ENCODE measurements around the gene CTNNAL1. TPM values are rescaled to one million over a fixed set of nuclear protein-coding genes. Genes with fewer than 3 reads are reported as not detected.
"Not testable (repeated sequence)": the region's sequence is repeated elsewhere in the genome, so short reads cannot be mapped to it uniquely, and the experiment has no call there.

Gene CTNNAL1, protein sequence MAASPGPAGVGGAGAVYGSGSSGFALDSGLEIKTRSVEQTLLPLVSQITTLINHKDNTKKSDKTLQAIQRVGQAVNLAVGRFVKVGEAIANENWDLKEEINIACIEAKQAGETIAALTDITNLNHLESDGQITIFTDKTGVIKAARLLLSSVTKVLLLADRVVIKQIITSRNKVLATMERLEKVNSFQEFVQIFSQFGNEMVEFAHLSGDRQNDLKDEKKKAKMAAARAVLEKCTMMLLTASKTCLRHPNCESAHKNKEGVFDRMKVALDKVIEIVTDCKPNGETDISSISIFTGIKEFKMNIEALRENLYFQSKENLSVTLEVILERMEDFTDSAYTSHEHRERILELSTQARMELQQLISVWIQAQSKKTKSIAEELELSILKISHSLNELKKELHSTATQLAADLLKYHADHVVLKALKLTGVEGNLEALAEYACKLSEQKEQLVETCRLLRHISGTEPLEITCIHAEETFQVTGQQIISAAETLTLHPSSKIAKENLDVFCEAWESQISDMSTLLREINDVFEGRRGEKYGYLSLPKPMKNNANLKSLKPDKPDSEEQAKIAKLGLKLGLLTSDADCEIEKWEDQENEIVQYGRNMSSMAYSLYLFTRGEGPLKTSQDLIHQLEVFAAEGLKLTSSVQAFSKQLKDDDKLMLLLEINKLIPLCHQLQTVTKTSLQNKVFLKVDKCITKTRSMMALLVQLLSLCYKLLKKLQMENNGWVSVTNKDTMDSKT
- polyA plus RNA-seq (2012; ENCODE audit: low read depth, missing spikeins), result 17.9 TPM

DNA sequence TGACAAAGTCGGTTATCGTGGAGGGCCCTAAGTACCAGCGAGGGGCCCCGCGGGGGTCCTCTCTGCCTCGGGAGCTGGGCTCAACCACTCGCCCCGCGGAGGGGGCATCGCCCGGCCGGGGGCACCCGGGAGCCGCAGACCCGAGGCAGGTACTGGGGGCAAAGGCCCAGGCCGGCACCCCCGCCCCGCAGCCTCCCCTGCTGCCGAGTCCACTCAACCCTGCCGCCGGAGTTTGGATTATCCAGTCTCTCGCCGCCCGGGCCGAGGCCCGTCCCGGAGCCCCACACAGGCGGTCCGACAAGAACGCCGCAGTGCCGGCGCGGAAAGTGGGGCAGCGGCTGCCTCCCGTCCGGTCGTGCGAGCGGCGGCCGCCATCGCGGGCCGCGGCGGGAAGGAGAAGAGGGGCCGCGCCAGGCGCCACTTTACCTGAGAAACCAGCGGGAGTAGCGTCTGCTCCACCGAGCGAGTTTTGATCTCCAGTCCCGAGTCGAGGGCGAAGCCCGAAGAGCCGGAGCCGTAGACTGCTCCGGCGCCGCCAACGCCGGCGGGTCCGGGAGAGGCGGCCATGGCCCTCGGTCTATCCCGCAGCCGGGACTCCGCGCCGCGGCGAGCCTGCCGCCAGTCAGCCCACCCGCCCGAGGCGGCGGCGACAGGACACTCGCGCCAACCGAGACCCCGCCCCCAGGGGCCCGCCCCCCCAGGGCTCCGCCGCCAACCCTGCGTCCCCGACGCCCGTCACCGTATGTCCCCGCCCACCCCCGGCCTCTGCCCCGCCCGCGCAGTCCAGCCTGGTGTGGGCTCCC, at the start of gene CTNNAL1:
CTNNAL1 (minus strand) TSS at position 624 of the 803 bp plus-strand sequence; CDS start at position 567, 57 bp downstream.
- TF ChIP-seq POLR2AphosphoS5 (IDR thresholded peaks at IDR 0.05; ENCODE audit: low read depth, low read length) (0 out of 2 replicates have a peak, but pooled peaks have one; percentile 27), POLR2A (IDR thresholded peaks at IDR 0.05; ENCODE audit: low read depth, low read length) (0 out of 2 replicates have a peak, but pooled peaks have one; percentile 52), PAX5 (IDR thresholded peaks at IDR 0.05; ENCODE audit: insufficient read depth, low read length, severe bottlenecking) (no peak), SPI1 (IDR thresholded peaks at IDR 0.05; ENCODE audit: low read depth, low read length) (no peak)
- peak; percentile 75 for DNase-seq (ENCODE audit: insufficient read length, low spot score)
- FAIRE-seq, result peak; percentile 80

- TF ChIP-seq POU2F2 (IDR thresholded peaks at IDR 0.05; ENCODE audit: low read depth, low read length) (no peak), POLR2AphosphoS5 (IDR thresholded peaks at IDR 0.05; ENCODE audit: low read depth, low read length) (no peak), TAF1 (IDR thresholded peaks at IDR 0.05; ENCODE audit: low read depth, low read length) (no peak), PAX5 (IDR thresholded peaks at IDR 0.05; ENCODE audit: insufficient read depth, low read length, severe bottlenecking) (no peak), POLR2A (IDR thresholded peaks at IDR 0.05; ENCODE audit: low read depth, low read length) (no peak), SPI1 (IDR thresholded peaks at IDR 0.05; ENCODE audit: low read depth, low read length) (no peak)
- FAIRE-seq, result no peak
Observed at GRCh38 chr9:109062543-109062942, 49.2 kb upstream of the CTNNAL1 start.

DNA sequence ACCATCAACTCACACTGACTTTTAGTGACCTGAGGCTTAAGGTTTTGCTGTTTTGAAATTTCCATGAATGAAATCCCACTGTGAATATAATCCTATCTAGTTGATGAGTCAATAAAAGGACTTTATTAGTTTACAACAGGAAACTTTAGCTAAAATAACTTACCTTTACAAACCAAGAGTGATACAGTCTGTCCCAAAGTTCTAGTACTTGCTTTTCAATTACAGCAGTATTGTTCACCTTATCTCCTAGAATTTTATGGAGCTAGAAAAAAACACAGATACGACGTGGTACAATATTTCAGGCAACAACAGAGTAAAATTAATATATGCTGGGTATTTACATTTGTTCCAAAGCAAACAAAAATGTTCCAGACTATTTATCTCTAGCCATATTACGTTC, 46.9 kb upstream of the CTNNAL1 start:
- no peak for TF ChIP-seq SPI1 (IDR thresholded peaks at IDR 0.05; ENCODE audit: low read depth, low read length)
- no peak for TF ChIP-seq POLR2A (IDR thresholded peaks at IDR 0.05; ENCODE audit: low read depth, low read length)
- no peak for TF ChIP-seq POU2F2 (IDR thresholded peaks at IDR 0.05; ENCODE audit: low read depth, low read length)
- no peak for FAIRE-seq
- no peak for DNase-seq (ENCODE audit: insufficient read length, low spot score)

More at GRCh38 chr9:109062543-109062942, 49.2 kb upstream of the CTNNAL1 start:
- no peak for DNase-seq (ENCODE audit: insufficient read length, low spot score)

DNA sequence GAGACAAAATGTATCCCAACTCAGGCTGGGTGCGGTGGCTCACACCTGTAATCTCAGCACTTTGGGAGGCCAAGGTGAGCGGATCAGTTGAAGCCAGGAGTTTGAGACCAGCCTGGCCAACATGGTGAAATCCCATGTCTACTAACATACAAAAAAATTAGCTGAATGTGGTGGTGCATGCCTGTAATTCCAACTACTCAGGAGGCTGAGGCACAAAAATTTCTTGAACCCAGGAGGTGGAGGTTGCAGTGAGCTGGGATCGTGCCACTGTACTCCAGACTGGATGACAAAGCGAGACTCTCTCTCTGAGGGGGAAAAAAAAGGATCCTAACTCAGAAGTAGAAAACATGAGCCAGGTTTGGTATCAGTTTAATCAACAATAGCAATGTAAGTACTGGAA, 39.8 kb upstream of the CTNNAL1 start:
- FAIRE-seq; DNase-seq (ENCODE audit: insufficient read length, low spot score): not testable (repeated sequence)

GRCh38 chr9:109052416-109052815, 39.1 kb upstream of the CTNNAL1 start:
- FAIRE-seq, result no peak
- DNase-seq (ENCODE audit: insufficient read length, low spot score), result no peak
- TF ChIP-seq SPI1 (IDR thresholded peaks at IDR 0.05; ENCODE audit: low read depth, low read length), result no peak
- TF ChIP-seq POU2F2 (IDR thresholded peaks at IDR 0.05; ENCODE audit: low read depth, low read length), result no peak
- no peak for TF ChIP-seq POLR2A (IDR thresholded peaks at IDR 0.05; ENCODE audit: low read depth, low read length)
- TF ChIP-seq POLR2AphosphoS5 (IDR thresholded peaks at IDR 0.05; ENCODE audit: low read depth, low read length), result no peak
- no peak for TF ChIP-seq TAF1 (IDR thresholded peaks at IDR 0.05; ENCODE audit: low read depth, low read length)
- TF ChIP-seq PAX5 (IDR thresholded peaks at IDR 0.05; ENCODE audit: insufficient read depth, low read length, severe bottlenecking), result no peak

GRCh38 chr9:109051733-109052132, 38.4 kb upstream of the CTNNAL1 start:
- FAIRE-seq, result no peak
- no peak for DNase-seq (ENCODE audit: insufficient read length, low spot score)
- no peak for TF ChIP-seq POLR2AphosphoS5 (IDR thresholded peaks at IDR 0.05; ENCODE audit: low read depth, low read length)
- no peak for TF ChIP-seq TAF1 (IDR thresholded peaks at IDR 0.05; ENCODE audit: low read depth, low read length)
- no peak for TF ChIP-seq SPI1 (IDR thresholded peaks at IDR 0.05; ENCODE audit: low read depth, low read length)
- TF ChIP-seq PAX5 (IDR thresholded peaks at IDR 0.05; ENCODE audit: insufficient read depth, low read length, severe bottlenecking), result no peak
- no peak for TF ChIP-seq POU2F2 (IDR thresholded peaks at IDR 0.05; ENCODE audit: low read depth, low read length)
- TF ChIP-seq POLR2A (IDR thresholded peaks at IDR 0.05; ENCODE audit: low read depth, low read length), result no peak

- DNase-seq (ENCODE audit: insufficient read length, low spot score), result no peak
- TF ChIP-seq POU2F2 (IDR thresholded peaks at IDR 0.05; ENCODE audit: low read depth, low read length) (no peak), PAX5 (IDR thresholded peaks at IDR 0.05; ENCODE audit: insufficient read depth, low read length, severe bottlenecking) (no peak), POLR2A (IDR thresholded peaks at IDR 0.05; ENCODE audit: low read depth, low read length) (no peak), TAF1 (IDR thresholded peaks at IDR 0.05; ENCODE audit: low read depth, low read length) (no peak), POLR2AphosphoS5 (IDR thresholded peaks at IDR 0.05; ENCODE audit: low read depth, low read length) (no peak), SPI1 (IDR thresholded peaks at IDR 0.05; ENCODE audit: low read depth, low read length) (no peak)
- FAIRE-seq, result no peak
Observed at GRCh38 chr9:109050444-109050843, 37.1 kb upstream of the CTNNAL1 start.

DNA sequence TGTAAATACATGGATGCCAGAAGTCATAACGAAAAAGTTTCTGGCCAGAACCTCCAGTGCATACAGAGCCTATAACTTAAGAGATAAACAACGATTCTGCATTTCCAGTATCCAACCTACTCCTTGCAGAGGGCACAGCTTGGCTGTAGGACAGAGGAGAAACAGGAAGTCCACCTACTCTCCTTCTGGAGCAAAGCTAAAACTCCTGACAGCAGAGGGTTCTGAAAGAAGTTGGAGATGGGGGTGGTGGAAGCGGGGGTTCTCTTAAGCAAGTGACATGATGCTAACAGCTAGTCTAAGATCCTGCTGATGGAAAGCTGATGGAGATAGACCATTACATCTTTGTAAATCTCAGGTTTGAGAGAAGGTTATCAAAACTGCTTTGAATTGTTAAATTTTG, 35.5 kb upstream of the CTNNAL1 start:
- DNase-seq (ENCODE audit: insufficient read length, low spot score), result no peak
- TF ChIP-seq SPI1 (IDR thresholded peaks at IDR 0.05; ENCODE audit: low read depth, low read length) (no peak), POLR2AphosphoS5 (IDR thresholded peaks at IDR 0.05; ENCODE audit: low read depth, low read length) (no peak), TAF1 (IDR thresholded peaks at IDR 0.05; ENCODE audit: low read depth, low read length) (no peak), POLR2A (IDR thresholded peaks at IDR 0.05; ENCODE audit: low read depth, low read length) (no peak), PAX5 (IDR thresholded peaks at IDR 0.05; ENCODE audit: insufficient read depth, low read length, severe bottlenecking) (no peak), POU2F2 (IDR thresholded peaks at IDR 0.05; ENCODE audit: low read depth, low read length) (no peak)
- FAIRE-seq, result no peak

- TF ChIP-seq POLR2AphosphoS5 (IDR thresholded peaks at IDR 0.05; ENCODE audit: low read depth, low read length) (no peak), POLR2A (IDR thresholded peaks at IDR 0.05; ENCODE audit: low read depth, low read length) (no peak), PAX5 (IDR thresholded peaks at IDR 0.05; ENCODE audit: insufficient read depth, low read length, severe bottlenecking) (no peak), SPI1 (IDR thresholded peaks at IDR 0.05; ENCODE audit: low read depth, low read length) (no peak), POU2F2 (IDR thresholded peaks at IDR 0.05; ENCODE audit: low read depth, low read length) (no peak)
- FAIRE-seq, result no peak
- no peak for DNase-seq (ENCODE audit: insufficient read length, low spot score)
Observed at GRCh38 chr9:109047259-109047658, 34.0 kb upstream of the CTNNAL1 start.
